ENCODE data around the gene NGDN.

- TF ChIP-seq POLR2A (IDR thresholded peaks at IDR 0.05) (no peak), CTCF (IDR thresholded peaks at IDR 0.05) (no peak)
These were observed 17.7 kb downstream of the NGDN start for GRCh38 chr14:23487216-23487615.

Data from lower leg skin (tissue), 3 donors.